Measurements from ENCODE around the gene PRKCB.

- TF ChIP-seq POLR2A (IDR thresholded peaks at IDR 0.05) (no peak), CTCF (IDR thresholded peaks at IDR 0.05) (no peak)
Observed at GRCh38 chr16:23920899-23921298, 85.1 kb downstream of the PRKCB start.
